Bronchial epithelial cell (primary cell): ENCODE measurements around the gene PCDHA7. TPM values are rescaled to one million over a fixed set of nuclear protein-coding genes. Genes with fewer than 3 reads are reported as not detected.
A peak's percentile ranks its signal among the peaks of the same experiment; 100 is the strongest.
"Not testable (repeated sequence)": the region's sequence is repeated elsewhere in the genome, so short reads cannot be mapped to it uniquely, and the experiment has no call there.

Experiments
- DNase-seq: peaks from one replicate; pipeline ENCODE4 v3.0.0-alpha.2; 2010; ENCODE audit warnings: low read depth
- FAIRE-seq: peaks from 2 replicates; lab custom pipeline; 2011; peaks lifted over from hg19 to GRCh38; lab: Jason Lieb, UNC
- H3K27me3 ChIP-seq: 2 replicates; pipeline ENCODE4 v1.5.1; 2011; ENCODE audit warnings: low read length; ENCODE audit not compliant: control insufficient read depth, insufficient read depth
- H3K36me3 ChIP-seq: 2 replicates; pipeline ENCODE4 v1.5.1; 2011; ENCODE audit warnings: low read length; ENCODE audit not compliant: control insufficient read depth, insufficient read depth
- H3K4me3 ChIP-seq: 2 replicates; pipeline ENCODE4 v1.5.1; 2011; ENCODE audit warnings: mild to moderate bottlenecking, low read depth, low read length, control low read depth
- total RNA-seq: library from RNA; depleted of rRNA; stranded (reverse); fragments of >200 nt; gene quantifications from 2 replicates; pipeline ENCODE4 v1.2.1, GENCODE V29; 2014
- TF ChIP-seq, protein P1 (sequence below): IDR thresholded peaks from 2 replicates; pipeline ENCODE4 v1.5.1; 2011; ENCODE audit warnings: mild to moderate bottlenecking, moderate library complexity, low read length, control low read depth, inconsistent platforms; ENCODE audit not compliant: insufficient read depth, severe bottlenecking

PCDHA7 gene
- total RNA-seq: under 0.01 and 0.13 TPM in 2 replicates

- FAIRE-seq (no peak), DNase-seq (peak; percentile 10)
- H3K36me3 ChIP-seq: no peaks in the 10 kb centered on the region
- no peak within 1 kb of the TSS for H3K4me3 ChIP-seq
- TF ChIP-seq, protein P1, sequence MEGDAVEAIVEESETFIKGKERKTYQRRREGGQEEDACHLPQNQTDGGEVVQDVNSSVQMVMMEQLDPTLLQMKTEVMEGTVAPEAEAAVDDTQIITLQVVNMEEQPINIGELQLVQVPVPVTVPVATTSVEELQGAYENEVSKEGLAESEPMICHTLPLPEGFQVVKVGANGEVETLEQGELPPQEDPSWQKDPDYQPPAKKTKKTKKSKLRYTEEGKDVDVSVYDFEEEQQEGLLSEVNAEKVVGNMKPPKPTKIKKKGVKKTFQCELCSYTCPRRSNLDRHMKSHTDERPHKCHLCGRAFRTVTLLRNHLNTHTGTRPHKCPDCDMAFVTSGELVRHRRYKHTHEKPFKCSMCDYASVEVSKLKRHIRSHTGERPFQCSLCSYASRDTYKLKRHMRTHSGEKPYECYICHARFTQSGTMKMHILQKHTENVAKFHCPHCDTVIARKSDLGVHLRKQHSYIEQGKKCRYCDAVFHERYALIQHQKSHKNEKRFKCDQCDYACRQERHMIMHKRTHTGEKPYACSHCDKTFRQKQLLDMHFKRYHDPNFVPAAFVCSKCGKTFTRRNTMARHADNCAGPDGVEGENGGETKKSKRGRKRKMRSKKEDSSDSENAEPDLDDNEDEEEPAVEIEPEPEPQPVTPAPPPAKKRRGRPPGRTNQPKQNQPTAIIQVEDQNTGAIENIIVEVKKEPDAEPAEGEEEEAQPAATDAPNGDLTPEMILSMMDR: no peak
- H3K27me3 ChIP-seq: no peaks in the 10 kb centered on the region
These were observed at the start of gene PCDHA7 for GRCh38 chr5:140833993-140834392. Gene PCDHA7 (plus strand): TSS chr5:140834269. CDS start chr5:140834384, 115 bp downstream.

DNA sequence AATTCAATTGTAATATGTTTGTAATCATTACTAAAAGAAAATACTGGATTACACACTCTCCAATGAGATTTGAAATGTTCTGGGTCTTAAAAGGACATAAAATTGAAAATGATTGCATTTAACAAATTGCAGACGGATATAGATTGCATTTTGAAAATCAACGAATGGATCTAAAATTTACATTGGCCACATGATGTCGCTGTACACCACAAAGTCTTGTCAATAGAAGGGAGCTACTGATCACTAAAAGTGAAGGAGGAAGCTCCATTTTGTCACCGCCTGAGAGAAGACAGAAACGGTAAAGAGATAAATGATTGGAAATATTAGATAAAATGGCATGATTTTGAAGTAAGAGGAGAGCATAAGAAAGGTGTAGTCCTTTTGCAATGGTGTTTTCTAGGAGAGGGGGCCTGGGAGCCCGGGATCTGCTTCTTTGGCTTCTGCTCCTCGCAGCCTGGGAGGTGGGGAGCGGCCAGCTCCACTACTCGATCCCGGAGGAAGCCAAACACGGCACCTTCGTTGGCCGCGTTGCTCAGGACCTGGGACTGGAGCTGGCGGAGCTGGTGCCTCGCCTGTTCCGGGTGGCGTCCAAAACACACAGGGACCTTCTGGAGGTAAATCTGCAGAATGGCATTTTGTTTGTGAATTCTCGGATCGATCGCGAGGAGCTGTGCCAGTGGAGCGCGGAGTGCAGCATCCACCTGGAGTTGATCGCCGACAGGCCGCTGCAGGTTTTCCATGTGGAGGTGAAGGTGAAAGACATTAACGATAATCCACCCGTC, 48.0 kb upstream of the PCDHA7 start, which contains the start of gene PCDHA1:
PCDHA1 (plus strand) TSS at position 236 of the 782 bp plus-strand sequence.
- TF ChIP-seq, protein P1: no peak
- Histone ChIP-seq H3K27me3 (no peaks in the 10 kb centered on the region), H3K4me3 (no peak within 1 kb of the TSS), H3K36me3 (no peaks in the 10 kb centered on the region)
- no peak for DNase-seq
- FAIRE-seq: no peak

GRCh38 chr5:140787422-140787821, 46.6 kb upstream of the PCDHA7 start:
- not testable (repeated sequence) for H3K36me3 ChIP-seq, FAIRE-seq, H3K27me3 ChIP-seq, H3K4me3 ChIP-seq, DNase-seq

DNA sequence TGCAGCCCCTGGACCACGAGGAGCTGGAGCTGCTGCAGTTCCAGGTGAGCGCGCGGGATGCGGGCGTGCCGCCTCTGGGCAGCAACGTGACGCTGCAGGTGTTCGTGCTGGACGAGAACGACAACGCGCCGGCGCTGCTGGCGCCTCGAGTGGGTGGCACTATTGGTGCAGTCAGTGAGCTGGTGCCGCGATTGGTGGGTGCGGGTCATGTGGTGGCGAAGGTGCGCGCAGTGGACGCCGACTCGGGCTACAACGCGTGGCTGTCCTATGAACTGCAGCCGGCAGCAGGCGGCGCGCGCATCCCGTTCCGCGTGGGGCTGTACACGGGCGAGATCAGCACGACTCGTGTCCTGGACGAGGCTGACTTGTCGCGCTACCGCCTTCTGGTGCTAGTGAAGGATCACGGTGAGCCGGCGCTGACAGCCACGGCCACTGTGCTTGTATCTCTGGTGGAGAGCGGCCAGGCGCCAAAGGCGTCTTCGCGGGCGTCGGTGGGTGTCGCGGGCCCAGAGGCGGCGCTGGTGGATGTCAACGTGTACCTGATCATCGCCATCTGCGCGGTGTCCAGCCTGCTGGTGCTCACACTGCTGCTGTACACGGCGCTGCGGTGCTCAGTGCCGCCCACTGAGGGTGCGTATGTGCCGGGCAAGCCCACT, 46.1 kb upstream of the PCDHA7 start:
- not testable (repeated sequence) for H3K36me3 ChIP-seq, FAIRE-seq, H3K4me3 ChIP-seq, H3K27me3 ChIP-seq, DNase-seq

DNA sequence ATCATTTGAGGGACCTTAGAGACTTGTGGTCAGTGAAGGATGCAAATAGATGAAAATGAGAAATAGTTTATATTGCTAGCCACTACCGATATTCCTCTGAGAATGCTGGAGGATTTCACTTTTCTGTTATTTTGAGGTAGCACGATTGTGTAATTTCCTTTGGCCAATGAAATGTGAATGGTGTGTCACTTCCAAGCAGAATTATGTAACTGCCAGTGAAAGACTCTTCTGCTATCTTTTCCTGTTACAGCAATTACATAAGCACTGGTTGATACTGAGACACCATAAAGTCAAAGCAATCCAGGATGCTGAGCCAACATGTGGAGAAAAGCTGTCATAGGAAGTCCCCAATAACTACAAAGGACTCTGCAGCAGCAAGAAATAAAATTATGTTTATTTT, 43.0 kb upstream of the PCDHA7 start:
- no peak for FAIRE-seq
- Histone ChIP-seq H3K4me3 (no peak overlapping the region), H3K36me3 (no peaks in the 10 kb centered on the region), H3K27me3 (no peaks in the 10 kb centered on the region)
- TF ChIP-seq, protein P1: no peak
- no peak for DNase-seq

DNA sequence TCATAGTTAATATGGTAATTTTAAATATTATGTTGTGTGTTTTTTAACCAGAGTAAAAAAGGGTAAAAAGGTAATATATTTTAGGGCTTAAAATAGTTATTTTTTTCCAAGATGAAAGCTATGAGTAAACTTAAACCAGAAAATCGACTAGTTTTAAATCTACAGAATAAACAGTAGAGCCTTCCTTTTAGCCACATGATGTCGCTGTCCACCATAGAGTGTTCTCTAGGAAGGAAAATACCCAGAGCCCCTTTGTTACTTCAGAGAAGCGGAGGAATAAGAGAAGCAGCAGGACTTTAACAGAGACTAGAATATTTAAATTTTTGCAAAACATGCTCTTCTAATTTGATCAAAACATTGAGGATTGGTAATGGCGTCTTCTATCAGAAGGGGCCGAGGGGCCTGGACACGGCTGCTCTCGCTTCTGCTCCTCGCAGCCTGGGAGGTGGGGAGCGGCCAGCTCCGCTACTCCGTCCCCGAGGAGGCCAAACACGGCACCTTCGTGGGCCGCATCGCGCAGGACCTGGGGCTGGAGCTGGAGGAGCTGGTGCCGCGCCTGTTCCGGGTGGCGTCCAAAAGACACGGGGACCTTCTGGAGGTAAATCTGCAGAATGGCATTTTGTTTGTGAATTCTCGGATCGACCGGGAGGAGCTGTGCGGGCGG, 39.3 kb upstream of the PCDHA7 start, which contains the start of gene PCDHA2:
PCDHA2 (plus strand) TSS at position 258 of the 664 bp plus-strand sequence.
- TF ChIP-seq, protein P1: no peak
- no peak for DNase-seq
- Histone ChIP-seq H3K27me3 (no peaks in the 10 kb centered on the region), H3K4me3 (no peak within 1 kb of the TSS), H3K36me3 (no peaks in the 10 kb centered on the region)
- FAIRE-seq: no peak
